Mesenchymal stem cell (in vitro differentiated cells and primary cell): Measurements from ENCODE around the gene IL22RA2.
"Not testable (repeated sequence)": the region's sequence is repeated elsewhere in the genome, so short reads cannot be mapped to it uniquely, and the experiment has no call there.

Experiments used
- DNase-seq: peaks from one replicate; pipeline ENCODE4 v3.0.0-alpha.2; 2013
- H2AFZ ChIP-seq: one replicate; pipeline ENCODE4 v1.6.1; 2013; ENCODE audit warnings: low read depth, mild to moderate bottlenecking, control low read depth, inconsistent platforms, low read length, moderate library complexity
- H2AK5ac ChIP-seq: 2 replicates; pipeline ENCODE4 v1.6.1; 2013; ENCODE audit warnings: low read length, moderate library complexity, mild to moderate bottlenecking, inconsistent platforms; ENCODE audit not compliant: severe bottlenecking
- H2BK120ac ChIP-seq: one replicate; pipeline ENCODE4 v1.6.1; 2013; ENCODE audit warnings: low read depth, mild to moderate bottlenecking, inconsistent platforms, low read length, moderate library complexity
- H2BK12ac ChIP-seq, 2 experiments: one replicate each; pipeline ENCODE4 v1.6.1; 2013; ENCODE audit warnings: inconsistent platforms in 2 of 2, low read length in 2 of 2, mild to moderate bottlenecking in 2 of 2, moderate library complexity in 2 of 2, control low read depth in 1 of 2
- H2BK15ac ChIP-seq: one replicate; pipeline ENCODE4 v1.6.1; 2013; ENCODE audit warnings: mild to moderate bottlenecking, low read depth, inconsistent platforms; ENCODE audit not compliant: poor library complexity, severe bottlenecking
- H2BK5ac ChIP-seq: 2 replicates; pipeline ENCODE4 v1.6.1; 2013; ENCODE audit warnings: low read depth, mild to moderate bottlenecking, low read length, control low read depth, inconsistent platforms; ENCODE audit not compliant: poor library complexity, severe bottlenecking
- H3K14ac ChIP-seq, 2 experiments: one replicate each; pipeline ENCODE4 v1.6.1; 2013; ENCODE audit warnings: inconsistent platforms in 2 of 2, low read length in 2 of 2, control low read depth in 1 of 2, mild to moderate bottlenecking in 1 of 2, moderate library complexity in 1 of 2
- H3K18ac ChIP-seq, 2 experiments: one replicate each; pipeline ENCODE4 v1.6.1; 2013; ENCODE audit warnings: inconsistent platforms in 2 of 2, low read length in 2 of 2, control low read depth in 1 of 2, low read depth in 1 of 2, mild to moderate bottlenecking in 1 of 2
- H3K23ac ChIP-seq, 2 experiments: one replicate each; pipeline ENCODE4 v1.6.1; 2013; ENCODE audit warnings: inconsistent platforms in 2 of 2, low read length in 2 of 2, mild to moderate bottlenecking in 2 of 2, moderate library complexity in 2 of 2, control low read depth in 1 of 2
- H3K27ac ChIP-seq: 2 replicates; pipeline ENCODE4 v1.5.1; 2013; ENCODE audit warnings: mild to moderate bottlenecking, moderate library complexity, low read length, control low read depth, inconsistent platforms; ENCODE audit not compliant: poor library complexity, severe bottlenecking
- H3K27me3 ChIP-seq, 2 experiments: 2 replicates each; pipeline versions ENCODE4 v1.6.1 to v1.7.0; 2013; ENCODE audit warnings: low read length in 2 of 2, mild to moderate bottlenecking in 2 of 2, moderate library complexity in 2 of 2, control low read depth in 1 of 2, inconsistent platforms in 1 of 2; ENCODE audit not compliant: control insufficient read depth in 1 of 2, insufficient read depth in 1 of 2
- H3K36me3 ChIP-seq, 2 experiments: 2 replicates each; pipeline versions ENCODE4 v1.6.1 to v1.7.0; 2013; ENCODE audit warnings: low read length in 2 of 2, control low read depth in 1 of 2, inconsistent platforms in 1 of 2, low read depth in 1 of 2, mild to moderate bottlenecking in 1 of 2; ENCODE audit not compliant: insufficient read depth in 2 of 2, control insufficient read depth in 1 of 2
- H3K4ac ChIP-seq, 2 experiments: one replicate each; pipeline ENCODE4 v1.6.1; 2013; ENCODE audit warnings: inconsistent platforms in 2 of 2, low read length in 2 of 2, mild to moderate bottlenecking in 2 of 2, moderate library complexity in 2 of 2, control low read depth in 1 of 2, low read depth in 1 of 2
- H3K4me1 ChIP-seq: 2 replicates; pipeline ENCODE4 v1.6.1; 2013; ENCODE audit warnings: low read depth, low read length, control low read depth; ENCODE audit not compliant: control insufficient read depth, insufficient read depth
- H3K4me2 ChIP-seq: 2 replicates; pipeline ENCODE4 v1.6.1; 2013; ENCODE audit warnings: low read length, mild to moderate bottlenecking, inconsistent platforms; ENCODE audit not compliant: poor library complexity, severe bottlenecking
- H3K4me3 ChIP-seq, 2 experiments: 2 replicates each; pipeline versions ENCODE4 v1.5.1 to v1.7.0; 2013; ENCODE audit warnings: low read length in 2 of 2, mild to moderate bottlenecking in 2 of 2, control low read depth in 1 of 2, low read depth in 1 of 2; ENCODE audit not compliant: insufficient read depth in 1 of 2
- H3K79me1 ChIP-seq: replicated peaks from 2 replicates; pipeline ENCODE4 v1.6.1; 2013; ENCODE audit warnings: mild to moderate bottlenecking, control low read depth, low read length, inconsistent platforms; ENCODE audit not compliant: poor library complexity, severe bottlenecking
- H3K9ac ChIP-seq: 2 replicates; pipeline ENCODE4 v1.7.0; 2013; ENCODE audit warnings: mild to moderate bottlenecking, low read length, moderate library complexity
- H3K9me3 ChIP-seq: 2 replicates; pipeline ENCODE4 v1.7.0; 2013; ENCODE audit warnings: mild to moderate bottlenecking, low read length; ENCODE audit not compliant: control insufficient read depth
- H4K8ac ChIP-seq: one replicate; pipeline ENCODE4 v1.6.1; 2013; ENCODE audit warnings: inconsistent platforms, mild to moderate bottlenecking, low read length, moderate library complexity
- H4K91ac ChIP-seq: one replicate; pipeline ENCODE4 v1.6.1; 2013; ENCODE audit warnings: mild to moderate bottlenecking, low read length, inconsistent platforms
- WGBS: methylation state at CpG from one replicate; pipeline ENCODE4 v1.1.7; 2013; ENCODE audit warnings: mixed read lengths; 5-methylcytosine and 5-hydroxymethylcytosine counted together

IL22RA2 gene

GRCh38 chr6:137215630-137216029 is 42.2 kb upstream of the IL22RA2 start:
- H3K4ac ChIP-seq, H3K36me3 ChIP-seq, H3K18ac ChIP-seq, H2BK12ac ChIP-seq, H3K27me3 ChIP-seq, H3K9ac ChIP-seq, H3K4me1 ChIP-seq, H3K23ac ChIP-seq, H4K8ac ChIP-seq, H2BK15ac ChIP-seq, DNase-seq, H3K27ac ChIP-seq, H3K4me2 ChIP-seq, H2AFZ ChIP-seq, H2BK120ac ChIP-seq, H2BK5ac ChIP-seq, H4K91ac ChIP-seq, H3K14ac ChIP-seq, H3K4me3 ChIP-seq, H2AK5ac ChIP-seq, H3K9me3 ChIP-seq: not testable (repeated sequence)
- H3K79me1 ChIP-seq, result peaks cover 18% of the 10 kb centered on the region
- 98% methylated on average over 3 of the region's 3 CpGs for WGBS

- no peak overlapping the region for H2BK120ac ChIP-seq
- H4K8ac ChIP-seq, result no peak overlapping the region
- DNase-seq, result no peak
- H3K4me2 ChIP-seq, result no peak overlapping the region
- no peak overlapping the region for H3K27ac ChIP-seq
- no peak overlapping the region for H2BK12ac ChIP-seq
- H3K9ac ChIP-seq, result peak overlapping the region; percentile 47
- no peak overlapping the region for H2AK5ac ChIP-seq
- H3K36me3 ChIP-seq, result peaks cover 0 to 4% of the 10 kb centered on the region in 2 experiments
- H3K4ac ChIP-seq, result no peak overlapping the region
- peaks cover 20% of the 10 kb centered on the region for H3K79me1 ChIP-seq
- H2BK15ac ChIP-seq, result no peak overlapping the region
- peak overlapping the region in 1 of 2 experiments; percentile 22 for H3K4me3 ChIP-seq
- H4K91ac ChIP-seq, result no peak overlapping the region
- H3K23ac ChIP-seq, result no peak overlapping the region
- H3K18ac ChIP-seq, result no peak overlapping the region
- H3K9me3 ChIP-seq, result no peaks in the 10 kb centered on the region
- peaks cover 6% of the 10 kb centered on the region for H3K4me1 ChIP-seq
- no peak overlapping the region for H2BK5ac ChIP-seq
- H3K27me3 ChIP-seq, result no peaks in the 10 kb centered on the region
- H2AFZ ChIP-seq, result no peak overlapping the region
- WGBS, result 100% methylated on average over 1 of the region's 3 CpGs
- no peak overlapping the region for H3K14ac ChIP-seq
These were observed 41.5 kb upstream of the IL22RA2 start for GRCh38 chr6:137214931-137215330.

- H3K23ac ChIP-seq, result no peak overlapping the region
- H3K36me3 ChIP-seq, result peaks cover under 1 to 5% of the 10 kb centered on the region in 2 experiments
- H3K27ac ChIP-seq, result no peak overlapping the region
- H3K4ac ChIP-seq, result no peak overlapping the region
- no peak overlapping the region for H4K91ac ChIP-seq
- no peak overlapping the region for H2AK5ac ChIP-seq
- peak overlapping the region; percentile 47 for H3K9ac ChIP-seq
- H4K8ac ChIP-seq, result no peak overlapping the region
- no peak for DNase-seq
- H3K4me3 ChIP-seq, result peak overlapping the region in 1 of 2 experiments; percentile 46
- no peaks in the 10 kb centered on the region for H3K9me3 ChIP-seq
- H3K14ac ChIP-seq, result no peak overlapping the region
- no peak overlapping the region for H2BK120ac ChIP-seq
- peaks cover 30% of the 10 kb centered on the region for H3K79me1 ChIP-seq
- no peak overlapping the region for H2BK5ac ChIP-seq
- H2BK15ac ChIP-seq, result no peak overlapping the region
- H3K27me3 ChIP-seq, result no peaks in the 10 kb centered on the region
- no peak overlapping the region for H3K18ac ChIP-seq
- H3K4me2 ChIP-seq, result no peak overlapping the region
- no peak overlapping the region for H2AFZ ChIP-seq
- no CpG with 5 or more reads among the region's 2 CpGs for WGBS
- H3K4me1 ChIP-seq, result peaks cover 6% of the 10 kb centered on the region
- no peak overlapping the region for H2BK12ac ChIP-seq
These were observed 40.4 kb upstream of the IL22RA2 start for GRCh38 chr6:137213813-137214212.

GRCh38 chr6:137213331-137213740 is 39.9 kb upstream of the IL22RA2 start:
- H3K4ac ChIP-seq, result no peak overlapping the region
- H2BK12ac ChIP-seq, result peak overlapping the region in 1 of 2 experiments; percentile 13
- no peaks in the 10 kb centered on the region for H3K27me3 ChIP-seq
- H2BK15ac ChIP-seq, result no peak overlapping the region
- no peaks in the 10 kb centered on the region for H3K9me3 ChIP-seq
- H2AFZ ChIP-seq, result no peak overlapping the region
- 94% methylated on average over 3 of the region's 4 CpGs for WGBS
- no peak overlapping the region for H2BK120ac ChIP-seq
- H2AK5ac ChIP-seq, result no peak overlapping the region
- no peak overlapping the region for H4K91ac ChIP-seq
- H3K14ac ChIP-seq, result no peak overlapping the region
- no peak overlapping the region for H2BK5ac ChIP-seq
- H3K27ac ChIP-seq, result no peak overlapping the region
- H3K9ac ChIP-seq, result peak overlapping the region; percentile 47
- peak overlapping the region in 1 of 2 experiments; percentile 46 for H3K4me3 ChIP-seq
- H4K8ac ChIP-seq, result no peak overlapping the region
- H3K36me3 ChIP-seq, result peaks cover 5 to 7% of the 10 kb centered on the region in 2 experiments
- H3K79me1 ChIP-seq, result peaks cover 32% of the 10 kb centered on the region
- no peak overlapping the region for H3K4me2 ChIP-seq
- no peak for DNase-seq
- no peak overlapping the region for H3K23ac ChIP-seq
- H3K18ac ChIP-seq, result no peak overlapping the region
- peaks cover 6% of the 10 kb centered on the region for H3K4me1 ChIP-seq
